Lung (tissue), 12 donors: ENCODE measurements around the gene RHOB. TPM values are rescaled to one million over a fixed set of nuclear protein-coding genes. Genes with fewer than 3 reads are reported as not detected.

ENCODE experiments used
- ATAC-seq: fragments of 200-7000 bp; cut with Tn5 transposase; one replicate; pipeline ENCODE4 v1.9.1; 2020; ENCODE audit warnings: moderate number of reproducible peaks; ENCODE audit not compliant: insufficient read depth, low FRiP score
- DNase-seq, 3 donors: peaks; one replicate each; pipeline ENCODE4 v3.0.0-alpha.2; 2013 to 2017
- H3K27ac ChIP-seq, 2 donors: one replicate each; pipeline ENCODE4 v1.5.1; 2013; ENCODE audit warnings: mild to moderate bottlenecking in 2 of 2, moderate library complexity in 2 of 2, control low read depth in 1 of 2, inconsistent platforms in 1 of 2, low read depth in 1 of 2, low read length in 1 of 2
- H3K27me3 ChIP-seq, 3 donors: one replicate each; pipeline ENCODE4 v1.5.1; 2013; ENCODE audit warnings: low read length in 2 of 3; ENCODE audit not compliant: control insufficient read depth in 3 of 3, insufficient read depth in 3 of 3
- H3K36me3 ChIP-seq, 4 donors: one replicate each; pipeline ENCODE4 v1.5.1; 2013; ENCODE audit warnings: low read length in 4 of 4, mild to moderate bottlenecking in 1 of 4, moderate library complexity in 1 of 4; ENCODE audit not compliant: control insufficient read depth in 4 of 4, insufficient read depth in 4 of 4
- H3K4me1 ChIP-seq, 5 donors: one replicate each; pipeline ENCODE4 v1.5.1; 2013; ENCODE audit warnings: low read length in 5 of 5, mild to moderate bottlenecking in 2 of 5, moderate library complexity in 1 of 5; ENCODE audit not compliant: control insufficient read depth in 5 of 5, insufficient read depth in 5 of 5
- H3K4me3 ChIP-seq: one replicate; pipeline ENCODE4 v1.5.1; 2013; ENCODE audit warnings: mild to moderate bottlenecking, control low read depth, moderate library complexity
- H3K9ac ChIP-seq, 2 donors: one replicate each; pipeline ENCODE4 v1.5.1; 2013; ENCODE audit warnings: low read length in 2 of 2, control low read depth in 1 of 2; ENCODE audit not compliant: insufficient read depth in 1 of 2
- H3K9me3 ChIP-seq, 4 donors: one replicate each; pipeline ENCODE4 v1.5.1; 2013; ENCODE audit warnings: low read length in 3 of 4, mild to moderate bottlenecking in 1 of 4, moderate library complexity in 1 of 4; ENCODE audit not compliant: control insufficient read depth in 4 of 4, insufficient read depth in 3 of 4
- CTCF ChIP-seq: IDR thresholded peaks from 2 replicates; pipeline ENCODE4 v1.5.1; 2012; ENCODE audit warnings: mild to moderate bottlenecking; ENCODE audit errors: control extremely low read depth, extremely low read depth
- WGBS, 2 donors: extraction: QIAGEN DNeasy Blood & Tissue Kit; methylation state at CpG; one replicate each; pipeline ENCODE4 v1.1.7; 2013; 5-methylcytosine and 5-hydroxymethylcytosine counted together
- polyA plus RNA-seq, 2 donors: library from polyadenylated mRNA; stranded (reverse); fragments of 200-250 nt; gene quantifications; one replicate each; pipeline ENCODE4 v1.2.1, GENCODE V29; 2013
- total RNA-seq, 2 donors: library from RNA; depleted of rRNA in 1 of 2; stranded (reverse); fragments of >200 nt in 1 of 2; gene quantifications; one replicate each; pipeline ENCODE4 v1.2.1, GENCODE V29; 2014 to 2021
- donor health status: control.
- donor health status: control.
- donor health status: Bipolar disorder and iron deficiency.
- donor health status: healthy.
- donor health status: DM: yes; HTN: yes; CAD: no.

Gene RHOB
- total and polyA plus RNA-seq, 4 donors, result 93.2 to 354 (median 249) TPM

GRCh38 chr2:20454036-20454981 is 7.4 kb downstream of the RHOB start:
- peaks cover 0 to 22% (median 11%) of the 10 kb centered on the region in 5 donors for H3K4me1 ChIP-seq
- TF ChIP-seq CTCF, result no peak
- no peak overlapping the region for H3K27ac ChIP-seq
- WGBS, 2 donors, result 88 to 91% methylated on average over 7 of the region's 7 CpGs
- no peaks in the 10 kb centered on the region for H3K36me3 ChIP-seq
- no peaks in the 10 kb centered on the region for H3K9me3 ChIP-seq
- H3K9ac ChIP-seq, result no peak overlapping the region
- no peak overlapping the region for H3K4me3 ChIP-seq
- no peak for ATAC-seq
- no peak for DNase-seq
- H3K27me3 ChIP-seq, result no peaks in the 10 kb centered on the region

- H3K36me3 ChIP-seq, result no peaks in the 10 kb centered on the region
- WGBS, 2 donors, result 95 to 97% methylated on average over 3 of the region's 3 CpGs
- no peak overlapping the region for H3K4me3 ChIP-seq
- H3K27ac ChIP-seq, result no peak overlapping the region
- no peak overlapping the region for H3K9ac ChIP-seq
- H3K27me3 ChIP-seq, result no peaks in the 10 kb centered on the region
- ATAC-seq, result no peak
- H3K4me1 ChIP-seq, result peaks cover 0 to 14% (median 7%) of the 10 kb centered on the region in 5 donors
- DNase-seq, result no peak
- no peaks in the 10 kb centered on the region for H3K9me3 ChIP-seq
- no peak for TF ChIP-seq CTCF
These were observed 8.3 kb downstream of the RHOB start for GRCh38 chr2:20455076-20455587.

GRCh38 chr2:20456116-20456571 is 9.3 kb downstream of the RHOB start:
- no peak overlapping the region for H3K9ac ChIP-seq
- H3K36me3 ChIP-seq, result no peaks in the 10 kb centered on the region
- no peaks in the 10 kb centered on the region for H3K27me3 ChIP-seq
- peaks cover 0 to 4% (median 0%) of the 10 kb centered on the region in 5 donors for H3K4me1 ChIP-seq
- DNase-seq, result no peak
- no peaks in the 10 kb centered on the region for H3K9me3 ChIP-seq
- H3K4me3 ChIP-seq, result no peak overlapping the region
- TF ChIP-seq CTCF, result no peak
- H3K27ac ChIP-seq, result peak overlapping the region in 1 of 2 donors; percentile 52
- no peak for ATAC-seq
